ELF-1 (cell line): ENCODE results near the gene PLA2G4C.

Source experiments
- DNase-seq: peaks from one replicate; pipeline ENCODE4 v3.0.0-alpha.2; 2016; ENCODE audit warnings: low read depth, low spot score

Gene PLA2G4C

DNA sequence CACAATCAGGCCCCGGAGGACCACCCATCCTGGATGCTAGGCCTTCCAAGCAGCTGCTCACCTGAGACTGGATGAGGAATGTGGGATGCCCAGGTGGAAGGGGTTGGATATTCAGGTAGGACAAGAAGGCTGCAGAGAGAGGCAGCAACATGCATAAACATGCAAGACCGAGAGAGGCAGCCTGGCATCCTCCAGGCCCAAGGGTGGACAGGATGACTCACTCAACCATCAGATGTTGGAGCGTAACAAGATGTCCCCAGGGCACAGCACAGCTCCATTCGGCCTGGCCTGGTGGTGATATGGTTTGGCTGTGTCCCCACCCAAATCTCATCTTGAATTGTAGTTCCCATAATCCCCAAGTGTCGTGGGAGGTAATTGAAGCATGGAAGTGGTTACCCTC is 56.8 kb downstream of the PLA2G4C start:
- no peak for DNase-seq

DNA sequence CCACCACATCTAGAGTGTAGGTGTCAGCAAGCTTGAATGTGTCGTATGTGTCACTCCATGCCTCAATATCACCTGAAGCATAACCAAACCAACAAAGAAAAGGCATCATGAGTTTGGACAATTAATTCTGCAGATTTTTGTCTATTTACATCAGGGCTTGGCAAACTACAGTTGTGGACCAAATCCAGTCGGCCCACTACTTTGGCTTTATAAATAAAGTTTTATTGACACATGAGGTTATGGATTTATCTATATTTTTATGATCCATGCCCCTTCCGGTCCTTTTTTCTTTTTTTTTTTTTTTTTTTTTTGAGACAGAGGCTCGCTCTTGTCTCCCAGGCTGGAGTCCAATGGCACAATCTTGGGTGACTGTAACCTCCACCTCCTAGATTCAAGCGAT is 57.5 kb downstream of the PLA2G4C start:
- no peak for DNase-seq

- DNase-seq = no peak
Observed at GRCh38 chr19:48051335-48052033, 59.1 kb downstream of the PLA2G4C start.

DNA sequence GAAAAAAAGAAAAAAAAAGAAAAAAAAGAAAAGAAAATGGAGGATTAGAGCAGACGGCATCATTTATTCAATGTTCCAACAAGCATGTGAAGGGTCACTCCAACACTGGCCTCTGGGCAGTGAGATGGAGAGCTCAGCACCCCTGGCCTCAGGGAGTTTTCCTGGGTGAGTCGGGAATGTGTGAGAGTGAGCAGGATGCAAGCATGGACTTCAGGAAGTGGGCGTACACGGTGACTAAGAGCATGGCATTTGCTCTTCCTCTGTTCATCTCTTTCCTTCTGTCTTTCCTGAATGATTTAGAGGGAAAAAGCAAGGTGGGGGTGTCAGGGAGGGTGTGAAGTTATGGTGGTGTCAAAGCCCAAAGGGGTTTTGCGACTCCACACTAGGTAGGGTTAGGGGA is 66.1 kb downstream of the PLA2G4C start:
- no peak for DNase-seq

DNA sequence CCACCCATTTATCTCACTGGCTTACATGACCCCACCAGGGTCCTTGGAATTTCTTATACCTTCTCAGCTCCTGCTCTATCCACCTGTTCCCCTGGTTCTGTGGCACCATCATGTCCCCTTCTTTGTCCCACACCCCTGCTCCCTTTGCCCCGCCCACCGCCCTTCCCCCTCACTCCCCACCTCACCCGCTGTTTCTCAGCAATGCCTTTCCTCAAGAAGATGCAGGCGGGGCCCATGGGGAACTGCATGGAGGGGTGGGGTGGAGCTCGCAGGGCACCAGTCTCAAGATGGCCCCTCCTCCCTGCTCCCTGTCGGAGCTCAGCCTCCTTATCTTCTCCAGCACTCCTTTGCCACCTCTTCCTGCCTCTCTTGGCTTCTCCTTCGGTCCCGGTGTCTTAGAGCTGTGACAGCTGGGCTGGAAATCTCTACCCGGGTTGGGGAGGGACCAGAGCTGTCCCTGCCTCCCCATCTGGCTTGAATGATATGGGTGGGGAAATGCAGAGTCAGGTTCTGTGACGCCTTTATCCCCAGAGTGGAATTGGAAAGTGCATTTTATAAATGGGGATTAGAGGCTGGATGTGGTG is 66.8 kb downstream of the PLA2G4C start, which contains the start of gene CABP5:
CABP5 (minus strand) TSS at position 405 of the 584 bp plus-strand sequence; CDS start at position 248, 157 bp downstream.
- no peak for DNase-seq

DNA sequence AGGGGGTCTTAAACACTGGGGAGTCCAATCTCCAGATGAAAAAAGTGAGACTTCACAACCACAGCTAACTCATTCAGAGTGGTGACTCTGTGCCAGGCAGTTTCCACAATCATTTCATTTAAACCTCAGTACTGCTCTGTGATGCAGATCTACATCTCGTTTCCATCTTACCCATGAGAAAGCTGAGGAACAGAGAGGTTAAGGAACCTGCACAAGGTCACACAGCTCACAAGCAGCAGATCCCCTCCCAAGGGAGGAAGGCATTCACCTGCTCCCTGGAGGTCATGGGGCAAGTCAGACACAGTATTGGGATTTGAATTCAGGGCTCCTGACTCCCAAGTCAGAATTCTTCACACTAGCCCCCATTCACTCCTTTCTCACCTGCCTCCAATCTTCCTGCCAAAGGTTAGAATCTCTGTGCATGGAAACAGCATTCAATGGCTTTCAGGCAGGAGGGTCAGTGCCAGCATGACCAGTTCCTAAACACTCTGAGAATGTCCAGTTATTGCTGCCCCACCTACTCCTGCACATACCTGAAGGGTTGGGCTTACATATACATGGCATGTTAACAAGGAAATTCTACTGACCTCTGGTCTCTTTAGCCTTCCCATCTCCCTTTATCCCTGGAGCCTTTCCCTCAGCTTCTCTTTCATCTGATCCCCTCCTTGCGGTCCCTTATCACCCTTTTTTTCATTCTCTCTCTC is 68.6 kb downstream of the PLA2G4C start:
- DNase-seq = no peak

DNA sequence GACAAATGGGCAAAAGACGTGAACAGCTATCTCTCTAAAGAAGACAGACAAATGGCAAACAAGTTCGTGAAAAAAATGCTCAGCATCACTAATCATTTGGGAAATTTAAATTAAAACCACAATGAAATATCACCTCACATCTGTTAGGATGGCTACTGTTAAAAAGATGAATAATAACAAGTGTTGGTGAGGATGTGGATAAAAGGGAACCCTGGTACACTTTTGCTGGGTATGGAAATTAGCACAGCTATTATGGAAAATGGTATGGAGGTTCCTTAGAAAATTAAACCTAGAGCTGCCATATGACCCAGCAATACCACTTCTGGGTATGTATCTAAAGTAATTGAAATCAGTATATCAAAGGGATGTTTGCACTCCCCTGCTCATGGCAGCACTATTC is 73.9 kb downstream of the PLA2G4C start:
- no peak for DNase-seq

GRCh38 chr19:48033604-48034003 is 77.0 kb downstream of the PLA2G4C start:
- DNase-seq = no peak

- no peak for DNase-seq
Observed at GRCh38 chr19:48030073-48030472, 80.5 kb downstream of the PLA2G4C start.

GRCh38 chr19:48029431-48029830 is 81.2 kb downstream of the PLA2G4C start:
- DNase-seq = no peak

- DNase-seq = no peak
Observed at GRCh38 chr19:48025480-48025879, 85.1 kb downstream of the PLA2G4C start.

DNA sequence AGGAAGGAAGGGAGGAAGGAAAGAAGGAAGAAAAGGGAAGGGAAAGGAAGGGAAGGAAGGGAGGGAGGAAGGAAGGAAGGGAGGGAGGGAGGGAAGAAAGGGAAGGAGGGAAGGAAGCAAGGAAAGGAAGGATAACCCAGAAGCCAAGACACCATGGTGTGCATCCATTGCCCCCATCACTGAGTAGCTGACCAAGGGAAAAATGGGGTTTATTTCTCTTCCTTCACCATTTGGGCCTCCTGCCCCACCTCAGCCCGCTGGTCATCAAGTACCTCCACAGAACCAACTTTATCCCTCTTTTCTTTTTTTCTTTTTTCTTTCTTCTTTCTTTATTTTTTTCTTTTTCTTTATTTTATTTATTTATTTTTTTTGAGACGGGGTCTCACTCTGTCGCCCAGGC is 87.1 kb downstream of the PLA2G4C start:
- DNase-seq = no peak

- DNase-seq = no peak
Observed at GRCh38 chr19:48023011-48023410, 87.6 kb downstream of the PLA2G4C start.

DNA sequence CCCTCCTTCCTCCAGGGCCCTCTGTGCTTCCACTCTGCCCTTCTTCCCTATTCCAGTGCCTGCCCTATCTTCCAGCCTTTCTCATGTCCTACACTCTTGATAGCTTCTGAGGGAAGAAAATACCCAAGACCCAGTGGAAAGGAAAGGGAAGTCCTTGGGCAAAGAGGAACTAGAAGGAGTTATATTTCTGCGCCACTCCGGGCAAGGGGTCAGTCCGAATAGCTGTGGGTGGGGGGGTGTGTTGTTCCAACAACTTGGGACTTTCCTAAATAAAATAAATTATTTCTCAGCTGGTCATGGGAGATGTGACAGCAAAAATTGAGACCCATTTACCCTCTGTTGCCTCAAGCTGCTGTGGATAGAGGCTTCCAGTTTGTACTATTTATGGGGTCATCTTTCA is 89.9 kb downstream of the PLA2G4C start:
- DNase-seq = no peak

GRCh38 chr19:48010932-48011758 is 99.5 kb downstream of the PLA2G4C start:
- DNase-seq = no peak

- DNase-seq = no peak
Observed at GRCh38 chr19:48006762-48007161, 103.9 kb downstream of the PLA2G4C start.

GRCh38 chr19:48004236-48004635 is 106.4 kb downstream of the PLA2G4C start:
- DNase-seq = no peak

GRCh38 chr19:48000846-48001245 is 109.8 kb downstream of the PLA2G4C start:
- no peak for DNase-seq

GRCh38 chr19:47998800-47999199 is 111.8 kb downstream of the PLA2G4C start:
- DNase-seq = no peak
